GF-D8 (cell line): ENCODE measurements around the gene OAS3.
"Not testable (repeated sequence)": the region's sequence is repeated elsewhere in the genome, so short reads cannot be mapped to it uniquely, and the experiment has no call there.

ENCODE experiments used
- DNase-seq: peaks from one replicate; lab custom pipeline; 2025; lab: John Stamatoyannopoulos, UW

Gene OAS3

GRCh38 chr12:112950701-112951100, 12.4 kb downstream of the OAS3 start:
- DNase-seq, result no peak

DNA sequence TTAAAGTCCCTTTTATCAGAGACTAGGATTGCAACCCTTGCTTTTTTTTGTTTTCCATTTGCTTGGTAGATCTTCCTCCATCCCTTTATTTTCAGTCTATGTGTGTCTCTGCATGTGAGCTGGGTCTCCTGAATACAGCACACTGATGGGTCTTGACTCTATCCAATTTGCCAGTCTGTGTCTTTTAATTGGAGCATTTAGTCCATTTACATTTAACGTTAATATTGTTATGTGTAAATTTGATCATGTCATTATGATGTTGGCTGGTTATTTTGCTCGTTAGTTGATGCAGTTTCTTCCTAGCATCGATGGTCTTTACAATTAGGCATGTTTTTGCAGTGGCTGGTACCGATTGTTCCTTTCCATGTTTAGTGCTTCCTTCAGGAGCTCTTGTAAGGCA, 18.9 kb downstream of the OAS3 start:
- not testable (repeated sequence) for DNase-seq

GRCh38 chr12:112961074-112961473, 22.8 kb downstream of the OAS3 start:
- DNase-seq, result no peak

- no peak for DNase-seq
Measured at GRCh38 chr12:112961536-112961935, 23.3 kb downstream of the OAS3 start.

DNA sequence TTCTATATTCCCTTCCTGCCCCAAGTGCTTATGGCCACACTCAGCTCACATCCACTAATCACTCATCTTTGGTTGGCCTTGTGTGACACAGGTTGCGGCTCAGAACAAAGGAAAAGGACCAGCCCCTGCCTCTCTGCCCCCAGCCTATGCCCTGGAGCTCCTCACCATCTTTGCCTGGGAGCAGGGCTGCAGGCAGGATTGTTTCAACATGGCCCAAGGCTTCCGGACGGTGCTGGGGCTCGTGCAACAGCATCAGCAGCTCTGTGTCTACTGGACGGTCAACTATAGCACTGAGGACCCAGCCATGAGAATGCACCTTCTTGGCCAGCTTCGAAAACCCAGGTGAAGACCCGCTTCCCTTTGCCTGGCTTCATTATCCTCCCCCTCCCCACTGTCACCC, 24.3 kb downstream of the OAS3 start:
- DNase-seq, result no peak

GRCh38 chr12:112963227-112963861, 25.1 kb downstream of the OAS3 start:
- DNase-seq, result no peak

DNA sequence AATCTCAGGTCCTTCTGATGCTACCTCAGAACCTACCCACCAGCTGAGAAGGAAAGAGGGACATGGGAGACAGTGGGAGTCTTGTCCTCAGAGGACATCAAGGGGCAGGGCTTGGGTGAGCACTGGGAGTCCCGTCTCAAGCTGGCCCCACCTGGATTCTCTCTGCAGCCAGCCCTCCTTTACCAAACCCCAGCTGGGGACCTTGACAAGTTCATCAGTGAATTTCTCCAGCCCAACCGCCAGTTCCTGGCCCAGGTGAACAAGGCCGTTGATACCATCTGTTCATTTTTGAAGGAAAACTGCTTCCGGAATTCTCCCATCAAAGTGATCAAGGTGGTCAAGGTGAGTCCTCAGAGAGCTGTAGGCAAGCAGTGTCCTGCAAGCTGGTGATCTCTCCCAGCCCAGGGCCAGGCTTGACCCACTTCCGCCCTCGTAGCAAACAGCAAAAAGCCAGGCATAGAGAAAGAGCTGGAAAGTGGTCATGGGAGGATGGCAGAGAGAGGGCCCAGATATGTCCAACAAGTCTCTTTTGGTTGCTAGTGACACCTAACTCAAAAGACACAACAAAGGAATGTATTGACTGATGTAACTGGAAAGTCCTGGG, 25.9 kb downstream of the OAS3 start:
- DNase-seq, result no peak

DNA sequence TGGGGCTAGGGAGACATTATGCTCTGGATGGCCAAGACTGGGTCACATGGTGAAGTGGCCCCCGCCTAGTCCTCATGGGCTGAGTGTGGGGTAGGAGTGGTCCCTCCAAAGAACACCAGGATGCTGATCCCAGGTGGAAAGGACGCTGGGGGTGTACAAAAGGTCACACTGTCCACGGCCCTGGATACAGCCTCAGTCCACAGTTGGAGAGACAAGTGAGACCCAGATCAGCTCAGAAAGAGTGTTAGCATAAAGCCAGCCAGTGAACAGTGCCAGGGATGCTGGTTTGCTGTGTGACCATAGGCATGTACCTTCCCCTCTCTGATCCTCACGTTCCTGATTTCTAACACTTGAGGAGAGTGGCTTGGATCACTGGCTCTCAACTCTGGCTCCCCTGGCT, 26.6 kb downstream of the OAS3 start:
- no peak for DNase-seq

DNA sequence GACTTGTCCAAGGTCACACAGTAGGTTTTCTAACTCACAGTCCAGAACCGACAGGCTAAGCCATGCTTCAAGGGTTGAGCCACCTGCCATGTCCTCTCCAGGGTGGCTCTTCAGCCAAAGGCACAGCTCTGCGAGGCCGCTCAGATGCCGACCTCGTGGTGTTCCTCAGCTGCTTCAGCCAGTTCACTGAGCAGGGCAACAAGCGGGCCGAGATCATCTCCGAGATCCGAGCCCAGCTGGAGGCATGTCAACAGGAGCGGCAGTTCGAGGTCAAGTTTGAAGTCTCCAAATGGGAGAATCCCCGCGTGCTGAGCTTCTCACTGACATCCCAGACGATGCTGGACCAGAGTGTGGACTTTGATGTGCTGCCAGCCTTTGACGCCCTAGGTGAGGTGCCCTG, 27.4 kb downstream of the OAS3 start:
- DNase-seq, result no peak

DNA sequence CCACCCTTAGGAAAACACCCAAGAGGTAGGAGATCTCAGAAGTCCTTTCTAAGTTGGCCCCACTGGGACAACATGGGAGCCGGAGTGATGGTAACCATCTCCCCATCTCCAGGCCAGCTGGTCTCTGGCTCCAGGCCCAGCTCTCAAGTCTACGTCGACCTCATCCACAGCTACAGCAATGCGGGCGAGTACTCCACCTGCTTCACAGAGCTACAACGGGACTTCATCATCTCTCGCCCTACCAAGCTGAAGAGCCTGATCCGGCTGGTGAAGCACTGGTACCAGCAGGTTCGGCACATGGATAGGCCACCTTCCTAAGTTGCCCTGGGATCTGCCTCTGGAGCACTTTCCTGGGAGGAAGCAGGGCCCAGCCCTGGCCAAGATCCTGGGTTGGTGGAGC, 29.0 kb downstream of the OAS3 start:
- DNase-seq, result no peak

GRCh38 chr12:112967858-112968257, 29.6 kb downstream of the OAS3 start:
- DNase-seq, result no peak

- DNase-seq, result no peak
Measured at GRCh38 chr12:112969547-112970306, 31.5 kb downstream of the OAS3 start.

DNA sequence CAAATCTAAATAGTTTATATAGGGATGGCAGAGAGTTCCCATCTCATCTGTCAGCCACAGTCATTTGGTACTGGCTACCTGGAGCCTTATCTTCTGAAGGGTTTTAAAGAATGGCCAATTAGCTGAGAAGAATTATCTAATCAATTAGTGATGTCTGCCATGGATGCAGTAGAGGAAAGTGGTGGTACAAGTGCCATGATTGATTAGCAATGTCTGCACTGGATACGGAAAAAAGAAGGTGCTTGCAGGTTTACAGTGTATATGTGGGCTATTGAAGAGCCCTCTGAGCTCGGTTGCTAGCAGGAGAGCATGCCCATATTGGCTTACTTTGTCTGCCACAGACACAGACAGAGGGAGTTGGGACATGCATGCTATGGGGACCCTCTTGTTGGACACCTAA, 32.1 kb downstream of the OAS3 start:
- DNase-seq, result no peak

DNA sequence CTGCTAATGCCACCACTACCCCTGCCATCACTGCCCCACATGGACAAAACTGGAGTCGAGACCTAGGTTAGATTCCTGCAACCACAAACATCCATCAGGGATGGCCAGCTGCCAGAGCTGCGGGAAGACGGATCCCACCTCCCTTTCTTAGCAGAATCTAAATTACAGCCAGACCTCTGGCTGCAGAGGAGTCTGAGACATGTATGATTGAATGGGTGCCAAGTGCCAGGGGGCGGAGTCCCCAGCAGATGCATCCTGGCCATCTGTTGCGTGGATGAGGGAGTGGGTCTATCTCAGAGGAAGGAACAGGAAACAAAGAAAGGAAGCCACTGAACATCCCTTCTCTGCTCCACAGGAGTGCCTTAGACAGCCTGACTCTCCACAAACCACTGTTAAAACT, 33.0 kb downstream of the OAS3 start:
- DNase-seq, result no peak

GRCh38 chr12:112973011-112973735, 34.9 kb downstream of the OAS3 start:
- no peak for DNase-seq

GRCh38 chr12:112973818-112974231, 35.6 kb downstream of the OAS3 start:
- no peak for DNase-seq

DNA sequence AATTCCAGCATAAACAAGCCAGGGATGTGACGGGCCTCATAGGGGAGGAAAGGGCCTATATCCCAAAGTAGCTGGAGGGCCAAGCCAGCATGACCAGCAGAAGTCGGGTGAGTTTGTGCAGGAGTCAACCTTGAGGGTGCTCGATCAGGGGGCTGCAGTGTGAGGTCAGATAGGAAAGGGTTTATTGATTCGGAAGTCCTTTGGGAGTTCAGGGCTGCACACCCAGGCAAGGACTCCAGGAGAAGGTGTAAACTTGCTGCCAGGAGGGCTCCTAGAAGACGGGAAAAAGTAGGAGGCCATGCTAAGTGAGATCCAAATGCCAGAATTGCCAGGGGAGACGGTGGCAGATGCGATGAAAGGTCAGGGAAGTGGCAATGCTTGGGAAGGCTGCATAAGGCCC, 36.6 kb downstream of the OAS3 start:
- DNase-seq, result no peak

DNA sequence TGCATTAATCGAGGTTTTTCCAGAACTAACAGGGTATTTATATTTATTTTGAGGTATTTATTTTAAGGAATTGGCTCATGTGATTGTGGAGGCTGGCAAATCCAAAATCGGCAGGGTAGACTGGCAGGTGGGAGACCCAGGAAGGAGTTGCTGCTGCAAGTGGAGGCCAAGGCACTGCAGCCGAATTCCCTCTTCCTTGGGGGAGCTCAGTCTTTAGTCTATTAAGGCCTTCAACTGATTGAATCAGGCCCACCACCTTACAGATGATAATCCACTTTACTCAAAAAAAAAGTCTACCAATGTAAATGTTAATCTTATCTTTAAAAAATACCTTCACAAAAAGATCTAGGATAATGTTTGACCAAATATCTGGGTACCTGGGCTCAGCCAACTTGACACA, 38.9 kb downstream of the OAS3 start:
- no peak for DNase-seq

GRCh38 chr12:112977641-112978040, 39.4 kb downstream of the OAS3 start:
- no peak for DNase-seq

DNA sequence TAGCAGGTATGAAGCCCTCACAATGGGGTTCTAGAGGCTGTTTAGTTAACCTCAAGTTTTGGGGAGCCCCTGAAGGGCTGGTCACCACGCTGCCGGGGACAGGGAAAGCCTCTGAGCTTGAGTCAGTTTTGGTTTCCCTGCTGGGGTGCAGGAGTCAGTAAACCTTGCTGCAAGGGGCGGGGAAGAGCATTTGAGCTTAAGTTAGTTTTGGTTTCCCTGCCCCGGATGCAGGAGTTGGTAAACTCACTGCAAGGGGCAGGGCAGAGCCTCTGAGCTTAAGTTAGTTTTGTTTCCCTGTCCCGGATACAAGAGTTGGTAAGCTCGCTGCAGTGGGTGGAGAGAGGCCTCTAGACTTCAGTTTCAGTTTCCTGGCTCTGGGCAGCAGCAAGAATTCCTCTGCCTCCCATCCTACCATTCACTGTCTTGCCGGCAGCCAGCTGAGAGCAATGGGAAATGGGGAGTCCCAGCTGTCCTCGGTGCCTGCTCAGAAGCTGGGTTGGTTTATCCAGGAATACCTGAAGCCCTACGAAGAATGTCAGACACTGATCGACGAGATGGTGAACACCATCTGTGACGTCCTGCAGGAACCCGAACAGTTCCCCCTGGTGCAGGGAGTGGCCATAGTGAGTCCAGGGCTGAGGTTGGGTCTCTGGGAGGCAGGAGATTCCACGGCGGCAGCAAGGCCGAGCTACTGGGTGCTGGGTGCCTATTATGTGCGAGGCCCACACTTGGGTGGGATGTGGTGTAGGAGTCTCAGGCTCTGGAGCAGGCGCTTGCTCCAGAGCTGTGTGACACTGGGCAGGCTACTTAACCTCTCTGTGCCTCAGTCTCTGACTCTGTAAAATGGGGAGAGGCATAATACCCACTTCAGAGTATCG, 40.1 kb downstream of the OAS3 start, which contains the start of gene OAS2:
Gene OAS2 (plus strand): TSS at position 357 of the 878 bp plus-strand sequence. CDS start 90 bp downstream, at position 447.
- no peak for DNase-seq

GRCh38 chr12:112979041-112979680, 40.9 kb downstream of the OAS3 start:
- no peak for DNase-seq
